Adipose tissue (tissue), 3 donors: ENCODE results near the gene PEX7. TPM values are rescaled to one million over a fixed set of nuclear protein-coding genes. Genes with fewer than 3 reads are reported as not detected.
"Not testable (repeated sequence)": the region's sequence is repeated elsewhere in the genome, so short reads cannot be mapped to it uniquely, and the experiment has no call there.

Experiments
- H3K27ac ChIP-seq: one replicate; pipeline ENCODE4 v1.5.1; 2013; ENCODE audit warnings: low read depth, low read length
- WGBS, 3 donors: extraction: QIAGEN DNeasy Blood & Tissue Kit; methylation state at CpG; one replicate each; pipeline ENCODE4 v1.1.7; 2013; 5-methylcytosine and 5-hydroxymethylcytosine counted together
- polyA plus RNA-seq, 3 donors: library from polyadenylated mRNA; stranded (reverse); fragments of 200-250 nt; gene quantifications; one replicate each; pipeline ENCODE4 v1.2.3, GENCODE V29; 2013
- donor health status: healthy with polysubstance abuse.
- donor health status: Bipolar disorder and iron deficiency.
- donor health status: healthy.

Gene PEX7
- polyA plus RNA-seq, 3 donors = 4.2 to 7.7 (median 6.3) TPM

DNA sequence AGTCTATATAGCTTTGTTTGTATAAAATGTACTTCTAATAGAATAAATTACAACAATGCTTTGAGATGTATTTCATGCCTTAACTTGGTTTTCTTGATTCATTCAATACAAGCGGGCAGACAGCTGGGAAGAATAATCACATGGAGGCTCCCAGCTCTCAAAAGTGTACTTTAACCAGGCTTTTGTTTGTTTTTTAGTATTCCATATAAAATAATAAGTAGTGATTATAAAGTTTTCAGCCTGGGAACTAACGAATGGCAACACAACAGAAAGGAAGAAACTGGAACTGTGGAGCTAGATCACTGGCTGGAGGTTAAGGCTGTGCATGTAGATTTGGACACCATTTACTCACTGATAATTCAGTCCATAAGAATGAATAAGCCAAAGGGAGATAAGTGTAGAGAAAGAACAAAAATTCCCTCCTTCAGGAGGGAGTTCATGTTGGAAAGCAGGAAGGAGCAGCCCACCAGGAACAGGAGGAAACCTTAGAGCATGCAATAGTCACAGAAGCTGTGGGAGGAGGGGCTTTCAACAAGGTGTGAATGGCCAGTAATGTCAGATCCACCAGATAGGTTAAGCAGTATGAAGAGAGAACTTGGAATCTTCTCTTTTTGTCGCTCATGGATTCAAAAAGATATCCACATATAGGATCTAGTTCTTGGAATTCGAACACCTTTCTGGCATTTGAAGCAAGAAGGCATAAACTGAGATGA lies 58.5 kb downstream of the PEX7 start:
- no peak overlapping the region for H3K27ac ChIP-seq
- 82 to 89% (median 82%) methylated on average over 4 of the region's 4 CpGs for WGBS, 3 donors

DNA sequence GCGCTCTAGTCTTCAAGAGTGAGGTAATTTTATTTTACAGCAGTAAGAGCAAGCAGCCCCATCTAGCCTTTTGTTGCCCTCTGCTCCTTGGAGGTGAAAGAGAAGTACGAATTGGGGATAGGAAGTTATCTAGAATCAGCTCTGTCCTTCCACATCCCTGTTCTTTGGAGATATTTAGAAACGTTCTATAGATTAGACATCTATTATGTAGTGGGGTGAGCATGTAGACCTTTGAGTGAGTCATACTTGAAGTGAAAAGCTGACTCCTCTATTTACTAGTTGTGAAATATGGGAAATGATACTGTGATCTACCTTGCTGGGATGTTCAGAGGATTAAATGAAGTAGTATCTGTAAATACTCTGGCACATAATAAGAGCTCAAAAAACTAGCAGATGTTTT lies 63.7 kb downstream of the PEX7 start:
- 71 to 85% (median 78%) methylated on average over 3 of the region's 3 CpGs for WGBS, 3 donors

DNA sequence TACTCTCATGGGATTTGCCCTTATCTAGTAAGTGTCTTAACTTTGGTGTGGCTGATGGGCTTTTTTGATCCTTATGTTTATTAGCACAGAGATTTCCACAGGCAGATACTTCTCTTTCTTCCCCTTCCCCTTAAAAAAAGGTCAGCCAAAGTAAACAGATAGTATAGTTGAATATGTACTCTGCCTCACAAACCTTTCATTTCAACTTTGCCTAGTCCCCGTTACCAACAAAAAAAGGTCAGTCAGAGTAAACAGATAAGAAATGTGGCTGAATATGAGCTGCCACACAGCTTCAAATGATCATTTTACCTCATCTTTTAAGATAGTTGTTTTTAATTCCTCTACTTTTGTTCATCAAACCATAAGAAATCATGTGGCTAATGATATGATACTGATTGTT lies 65.6 kb downstream of the PEX7 start:
- H3K27ac ChIP-seq = no peak overlapping the region
- WGBS, 3 donors = 7 to 84% (median 48%) methylated on average over 1 of the region's 1 CpG

More for the DNA sequence above, 63.7 kb downstream of the PEX7 start:
- no peak overlapping the region for H3K27ac ChIP-seq

DNA sequence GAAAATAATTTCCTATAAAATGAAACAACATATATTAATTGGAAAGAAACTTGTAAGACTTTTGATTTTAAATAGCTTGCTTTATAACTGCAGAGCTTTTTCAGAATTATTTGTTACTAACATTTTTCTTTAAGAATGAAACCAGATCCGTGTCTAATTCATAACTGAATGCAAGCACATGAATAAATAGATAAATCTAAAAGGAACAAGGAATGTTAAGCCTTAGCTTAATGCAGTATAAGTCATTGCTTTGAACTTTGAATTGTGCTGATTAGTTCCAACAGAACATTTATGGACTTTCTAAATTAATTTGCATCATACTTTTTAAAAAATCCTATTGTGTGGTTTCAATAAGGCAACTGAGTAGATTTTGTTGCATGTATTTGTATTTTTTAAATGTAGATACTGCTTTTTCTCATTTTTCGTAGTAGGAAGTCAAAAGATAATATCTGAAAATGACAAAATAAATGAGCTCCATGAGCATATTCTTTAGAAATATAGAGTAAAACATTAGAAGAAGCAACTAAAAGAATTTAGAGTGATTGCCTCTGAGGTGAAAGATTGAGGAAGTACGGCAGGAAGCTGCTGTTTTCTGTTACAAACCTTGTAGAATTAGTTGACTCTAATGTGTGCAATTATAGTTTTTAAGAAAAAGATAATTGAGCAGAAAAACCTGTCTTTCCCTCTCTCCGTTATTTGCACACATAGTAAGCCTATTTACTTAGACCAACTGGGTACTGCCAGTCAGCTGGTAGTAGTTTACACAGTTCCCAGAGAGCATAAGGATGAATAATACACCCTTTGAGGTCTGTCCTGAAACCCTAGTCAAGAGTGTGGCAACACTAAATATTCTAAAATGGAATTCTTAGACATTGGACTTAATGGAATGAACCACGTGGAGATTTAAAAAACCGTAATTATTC lies 67.1 kb downstream of the PEX7 start:
- H3K27ac ChIP-seq = no peak overlapping the region
- WGBS, 3 donors = 34 to 67% (median 56%) methylated on average over 6 of the region's 6 CpGs

DNA sequence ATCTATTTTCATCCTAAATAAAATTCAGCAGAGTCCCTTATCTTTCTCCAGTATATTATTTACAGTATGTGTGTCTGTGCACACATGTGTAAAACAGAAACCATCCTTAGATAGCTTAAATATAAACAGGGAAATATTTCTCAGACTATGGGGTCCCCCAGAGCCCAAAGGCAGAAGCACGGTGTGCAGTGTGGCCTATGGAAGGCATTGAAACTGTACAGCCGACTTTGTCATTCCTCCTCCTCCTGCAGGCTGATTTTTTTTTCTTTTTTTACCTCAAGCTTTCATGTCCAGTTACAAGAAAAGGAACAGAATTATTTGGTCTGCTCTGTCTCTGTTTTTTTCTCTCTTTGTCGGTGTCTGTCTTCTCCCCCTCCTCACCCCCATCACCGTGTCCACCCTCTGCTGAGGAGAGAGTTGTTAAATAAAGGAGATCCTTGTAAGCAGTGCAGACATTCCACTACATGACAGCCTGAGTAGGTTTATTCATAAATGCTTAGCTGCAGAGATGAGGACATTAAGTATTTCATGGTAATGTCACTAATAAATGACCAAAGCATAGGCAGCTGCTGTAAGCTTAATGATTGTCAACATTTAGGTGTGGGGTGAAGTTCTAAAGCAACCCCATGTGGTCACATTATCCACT lies 67.9 kb downstream of the PEX7 start:
- H3K27ac ChIP-seq = no peak overlapping the region
- 40 to 74% (median 68%) methylated on average over 4 of the region's 4 CpGs for WGBS, 3 donors

DNA sequence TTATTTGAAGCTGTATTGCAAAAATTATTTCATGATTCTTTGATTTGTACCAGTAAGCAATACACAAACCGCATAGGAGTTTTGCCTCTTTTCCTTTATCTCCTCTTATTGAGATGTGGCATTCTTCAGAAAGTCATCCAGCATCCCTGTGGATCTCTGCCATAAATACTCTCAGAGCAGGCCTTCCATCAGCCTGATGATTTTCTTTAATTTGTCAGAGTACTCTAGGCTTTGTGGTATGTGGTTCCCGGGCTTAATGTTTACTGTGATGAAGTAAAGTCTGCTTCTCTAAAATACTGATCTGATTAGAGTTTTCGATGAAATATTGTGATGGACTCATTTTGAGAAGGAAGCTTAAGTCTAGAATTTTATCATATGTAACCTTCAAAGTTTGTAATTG lies 68.6 kb downstream of the PEX7 start:
- H3K27ac ChIP-seq = no peak overlapping the region
- 74 to 91% (median 88%) methylated on average over 3 of the region's 3 CpGs for WGBS, 3 donors

DNA sequence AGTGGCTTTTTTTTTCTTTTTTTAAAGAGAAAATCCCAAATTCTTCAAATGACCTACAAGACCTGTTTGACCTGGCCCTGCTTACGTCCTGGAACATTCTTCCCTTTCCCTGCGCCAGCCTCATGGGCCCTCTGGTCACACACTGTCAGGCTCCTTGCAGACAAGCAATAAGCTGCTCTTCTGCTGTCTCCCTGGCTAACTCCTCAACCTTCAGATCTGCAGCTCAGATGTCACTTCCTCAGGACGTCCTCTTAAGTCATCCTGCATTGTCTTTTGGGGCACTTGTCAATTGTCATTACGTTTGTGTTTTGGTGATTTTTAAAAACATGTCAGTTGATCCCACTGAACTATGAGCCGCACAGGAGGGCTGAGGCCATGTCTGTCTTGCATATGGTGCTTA lies 70.8 kb downstream of the PEX7 start:
- WGBS, 3 donors = 71 to 86% (median 76%) methylated on average over 5 of the region's 5 CpGs

DNA sequence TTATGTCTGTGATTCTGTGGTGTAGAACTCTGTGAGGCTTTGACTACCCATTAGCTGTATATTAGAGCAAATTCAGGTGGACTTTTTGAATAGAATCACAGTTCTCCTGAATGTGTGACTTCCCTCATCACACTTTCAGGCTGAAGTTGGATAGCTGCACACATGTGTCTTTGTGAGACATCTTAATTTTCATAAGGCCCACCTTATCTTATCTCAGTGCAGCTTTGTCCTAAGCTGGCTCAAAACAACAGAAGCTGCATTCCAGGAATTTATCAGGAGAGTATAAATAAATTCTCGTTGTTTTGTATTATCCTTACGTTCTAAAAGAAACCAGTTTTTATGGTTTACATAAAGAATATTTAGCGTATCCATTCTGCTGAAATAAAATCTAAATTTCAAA lies 73.5 kb downstream of the PEX7 start:
- no peak overlapping the region for H3K27ac ChIP-seq
- 60 to 90% (median 89%) methylated on average over 3 of the region's 3 CpGs for WGBS, 3 donors

More for the DNA sequence above, 70.8 kb downstream of the PEX7 start:
- H3K27ac ChIP-seq = no peak overlapping the region

DNA sequence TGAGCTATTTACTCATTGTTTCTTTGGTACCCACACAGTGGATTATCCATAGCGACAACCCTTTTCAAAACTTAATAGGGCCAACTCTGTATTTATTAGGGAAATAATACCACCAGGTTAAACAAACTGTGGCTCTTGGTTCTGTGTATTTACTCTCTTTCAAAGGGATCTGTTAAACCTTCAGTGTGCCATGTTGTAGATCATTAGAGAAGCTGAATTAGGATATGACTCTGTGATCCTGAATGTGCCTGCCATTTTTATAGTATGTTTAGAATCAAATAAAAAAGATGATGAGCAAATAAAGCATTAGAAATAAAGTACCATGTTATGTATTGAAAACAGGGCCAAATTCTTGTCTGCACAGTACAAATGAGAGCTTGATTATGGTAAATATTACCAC lies 74.7 kb downstream of the PEX7 start:
- WGBS, 3 donors = 45 to 99% (median 94%) methylated on average over 1 of the region's 1 CpG
- no peak overlapping the region for H3K27ac ChIP-seq

DNA sequence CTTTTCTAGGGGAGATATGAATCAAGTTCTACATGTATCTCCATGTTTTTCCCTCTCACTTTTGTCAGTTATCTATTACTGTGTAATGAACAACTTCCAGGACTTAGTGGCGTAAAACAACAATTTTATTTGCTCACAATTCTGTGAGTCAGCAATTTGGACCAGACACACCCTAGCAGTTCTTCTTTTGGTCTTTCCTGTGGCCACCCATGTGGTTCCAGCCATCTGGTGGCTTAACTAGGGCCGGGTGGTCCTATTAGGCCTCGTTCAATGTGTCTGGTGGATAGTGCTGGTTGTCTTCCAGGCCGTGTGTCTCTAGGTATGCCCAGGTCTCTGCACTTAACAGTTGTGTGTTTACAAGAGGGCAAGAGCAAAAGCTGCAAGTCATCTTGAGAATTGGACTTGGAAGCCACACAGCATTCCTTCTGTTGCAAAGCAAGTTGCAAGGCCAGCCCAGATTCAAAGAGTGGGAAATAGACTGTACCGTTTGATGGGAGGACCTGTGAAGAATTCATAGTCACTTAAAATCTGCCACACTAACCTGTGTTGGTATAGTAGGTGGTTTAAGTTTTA lies 78.9 kb downstream of the PEX7 start:
- H3K27ac ChIP-seq = no peak overlapping the region
- WGBS, 3 donors = 83 to 87% (median 86%) methylated on average over 5 of the region's 5 CpGs

DNA sequence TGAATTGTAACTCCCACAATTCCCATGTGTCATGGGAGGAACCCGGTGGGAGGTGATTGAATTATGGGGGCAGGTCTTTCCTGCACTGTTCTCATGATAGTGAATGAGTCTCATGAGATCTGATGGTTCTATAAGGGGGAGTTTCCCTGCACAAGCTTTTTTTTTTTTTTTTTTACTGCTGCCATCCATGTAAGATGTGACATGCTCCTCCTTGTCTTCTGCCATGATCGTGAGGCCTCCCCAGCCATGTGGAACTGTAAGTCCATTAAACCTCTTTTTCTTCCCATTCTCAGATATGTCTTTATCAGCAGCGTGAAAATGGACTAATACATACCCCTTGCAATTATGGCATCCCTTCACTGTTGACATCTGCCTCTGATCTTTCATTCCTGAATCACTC lies 82.1 kb downstream of the PEX7 start:
- WGBS, 3 donors = 95 to 96% (median 96%) methylated on average over 3 of the region's 3 CpGs
- not testable (repeated sequence) for H3K27ac ChIP-seq

DNA sequence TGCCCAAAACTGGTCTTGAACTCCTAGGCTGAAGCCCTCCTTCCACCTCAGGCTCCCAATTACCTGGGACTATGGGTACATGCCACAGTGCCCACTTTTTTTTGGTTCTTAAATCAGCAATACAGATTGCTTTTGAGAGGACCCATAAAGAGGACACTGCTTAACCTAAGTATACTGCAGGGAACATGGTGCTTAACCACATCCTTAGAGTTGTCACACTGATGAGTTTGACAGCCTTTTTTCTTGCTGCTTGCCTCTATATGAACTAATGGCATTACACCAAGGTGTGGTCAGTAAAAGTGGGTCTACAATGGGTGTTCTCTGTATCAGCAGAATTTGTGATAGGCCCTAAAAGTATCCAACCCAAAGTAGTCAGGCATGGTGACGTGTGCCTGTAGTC lies 92.6 kb downstream of the PEX7 start:
- no peak overlapping the region for H3K27ac ChIP-seq
- 100% methylated on average over 1 of the region's 1 CpG for WGBS, 3 donors

DNA sequence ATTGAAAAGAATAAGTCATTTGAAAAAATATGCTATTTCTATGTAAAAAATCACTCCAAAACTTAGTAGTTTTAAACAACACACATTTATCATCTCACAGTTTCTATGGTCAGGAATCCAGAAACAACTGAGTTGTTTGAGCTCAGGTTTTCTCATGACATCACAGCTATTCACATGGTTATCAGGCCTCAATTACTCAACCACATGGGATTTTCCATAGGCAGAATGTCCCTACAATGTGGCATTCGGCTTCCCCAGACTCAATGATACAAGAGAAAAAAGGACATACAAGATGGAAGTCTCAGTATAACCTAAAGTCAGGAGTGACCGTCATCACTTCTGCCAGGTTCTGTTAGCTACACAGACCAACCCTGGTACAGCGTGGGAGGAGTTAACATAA lies 96.3 kb downstream of the PEX7 start:
- WGBS, 3 donors = 89 to 97% (median 91%) methylated on average over 3 of the region's 3 CpGs
- no peak overlapping the region for H3K27ac ChIP-seq

DNA sequence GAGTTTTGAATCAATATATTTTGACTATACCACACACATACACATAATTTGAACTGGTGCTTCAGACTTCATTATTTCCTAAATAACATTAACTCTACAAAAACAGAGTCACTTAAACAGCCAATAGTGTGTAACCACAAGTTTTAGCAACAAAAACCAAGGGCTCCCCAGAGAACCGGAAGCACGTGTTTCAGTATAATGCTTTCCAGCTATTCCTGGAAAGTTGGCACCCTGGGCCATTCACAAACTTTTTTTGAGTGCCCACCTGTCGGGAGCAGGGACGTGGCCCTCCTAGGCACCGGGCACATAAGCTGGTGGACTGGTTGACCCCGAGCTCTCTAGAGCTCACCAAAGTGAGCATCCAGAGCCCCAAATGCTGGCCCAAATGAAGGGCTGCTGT lies 97.8 kb downstream of the PEX7 start:
- 19 to 47% (median 20%) methylated on average over 6 of the region's 6 CpGs for WGBS, 3 donors
- H3K27ac ChIP-seq = no peak overlapping the region

DNA sequence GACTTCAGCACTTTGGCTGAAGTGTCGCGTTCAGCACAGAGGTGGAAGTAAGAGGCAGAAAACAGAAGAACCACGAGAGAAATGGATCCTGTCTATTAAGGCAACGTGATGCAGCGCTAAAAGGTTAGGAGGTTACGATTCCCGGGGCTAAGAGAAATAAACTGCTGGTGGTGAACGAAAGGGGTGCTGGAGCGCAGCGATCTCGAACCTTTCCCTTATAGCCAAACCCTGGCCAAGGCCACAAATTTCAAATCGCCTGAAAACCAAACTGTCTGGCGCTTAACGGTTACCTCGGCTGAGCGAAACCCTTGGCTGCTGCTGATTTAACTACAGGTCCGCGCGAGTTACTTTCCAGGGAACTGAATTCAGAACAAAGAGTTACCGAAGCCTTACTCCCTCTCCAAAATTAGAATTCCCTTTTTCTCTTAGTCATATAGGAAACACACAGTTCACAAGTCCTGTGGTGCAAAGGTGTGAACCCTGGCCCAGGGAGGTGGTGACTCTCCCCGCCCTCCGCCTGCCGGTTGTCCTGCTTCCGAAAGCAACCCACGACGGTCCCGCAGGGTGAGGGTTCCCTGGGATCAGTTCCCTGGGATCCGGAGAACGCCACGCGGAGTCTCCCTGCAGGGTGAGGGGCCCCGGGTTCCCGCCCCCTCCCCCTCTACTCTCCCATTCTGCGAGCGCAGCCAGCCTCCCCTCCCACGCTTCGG lies 98.4 kb downstream of the PEX7 start:
- no peak overlapping the region for H3K27ac ChIP-seq
- 4 to 5% (median 4%) methylated on average over 37 of the region's 37 CpGs for WGBS, 3 donors

DNA sequence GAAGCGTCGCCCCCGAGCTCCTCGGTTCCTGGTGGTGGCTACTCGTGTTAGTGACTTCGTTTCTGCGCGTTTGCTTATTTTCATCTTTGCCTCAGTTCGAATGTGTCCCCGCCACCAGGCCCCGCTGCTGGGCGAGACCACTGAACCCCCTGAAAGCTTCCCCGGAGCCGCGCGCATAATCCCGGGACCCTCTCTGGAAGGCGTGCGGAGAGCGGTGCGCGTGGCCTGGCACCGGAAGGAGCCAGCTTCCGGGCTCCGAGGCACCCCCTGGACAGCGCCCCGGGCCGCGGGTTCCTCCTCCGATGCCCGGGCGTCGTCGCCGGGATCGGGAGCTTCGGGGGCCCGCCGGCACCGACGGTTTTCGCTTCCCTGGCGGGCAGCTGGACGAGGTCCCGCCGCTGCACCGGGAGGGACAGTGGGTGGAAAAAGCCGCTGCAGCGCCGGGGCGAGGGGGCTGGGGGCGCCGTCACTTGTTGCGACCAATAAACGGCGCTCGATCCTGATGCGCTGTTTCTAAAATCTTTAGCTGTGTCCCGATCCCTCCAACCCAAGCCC lies 99.1 kb downstream of the PEX7 start:
- WGBS, 3 donors = 0 to 1% (median 1%) methylated on average over 52 to 59 of the region's 59 CpGs
- no peak overlapping the region for H3K27ac ChIP-seq

DNA sequence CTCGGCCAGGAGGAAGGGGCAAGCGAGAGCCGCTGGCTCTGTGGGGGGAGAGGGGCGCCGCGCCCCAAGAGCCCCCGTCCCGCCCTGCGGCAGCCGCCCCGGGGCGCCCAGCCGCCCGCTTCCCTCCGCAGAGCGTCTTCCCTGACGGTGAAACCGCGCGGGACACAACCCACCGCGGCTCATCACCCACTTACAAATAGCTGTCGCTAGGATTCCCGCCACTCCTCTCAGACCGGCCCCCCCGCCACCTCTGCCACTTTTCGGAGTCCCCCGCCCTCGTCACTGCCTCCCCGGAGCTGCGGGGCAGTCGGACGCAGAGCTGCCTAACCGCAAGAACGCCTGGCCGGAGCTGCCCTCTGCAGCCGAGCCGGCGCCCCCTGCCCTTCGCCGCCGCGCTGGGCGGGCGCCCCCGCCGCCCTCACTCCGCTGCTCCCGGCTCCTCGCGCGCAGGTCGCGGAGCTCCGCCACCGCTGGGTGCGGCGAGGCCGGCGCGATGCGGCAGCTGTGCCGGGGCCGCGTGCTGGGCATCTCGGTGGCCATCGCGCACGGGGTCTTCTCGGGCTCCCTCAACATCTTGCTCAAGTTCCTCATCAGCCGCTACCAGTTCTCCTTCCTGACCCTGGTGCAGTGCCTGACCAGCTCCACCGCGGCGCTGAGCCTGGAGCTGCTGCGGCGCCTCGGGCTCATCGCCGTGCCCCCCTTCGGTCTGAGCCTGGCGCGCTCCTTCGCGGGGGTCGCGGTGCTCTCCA lies 99.7 kb downstream of the PEX7 start, which contains the start of gene SLC35D3:
Gene SLC35D3, plus strand, starts transcription at position 366 of the 749 bp plus-strand sequence. Its CDS starts 128 bp downstream, at position 494.
- no peak within 1 kb of the TSS for H3K27ac ChIP-seq
- WGBS, 3 donors = 1% methylated on average over 67 to 86 of the region's 86 CpGs
